ENCODE results near the gene MCOLN3. TPM values are rescaled to one million over a fixed set of nuclear protein-coding genes. Genes with fewer than 3 reads are reported as not detected.

Gene MCOLN3
- total and polyA plus RNA-seq, 2 of the 4 experiments (the other 2 are of a cell fraction): 0.03 TPM; not detected in 1

DNA sequence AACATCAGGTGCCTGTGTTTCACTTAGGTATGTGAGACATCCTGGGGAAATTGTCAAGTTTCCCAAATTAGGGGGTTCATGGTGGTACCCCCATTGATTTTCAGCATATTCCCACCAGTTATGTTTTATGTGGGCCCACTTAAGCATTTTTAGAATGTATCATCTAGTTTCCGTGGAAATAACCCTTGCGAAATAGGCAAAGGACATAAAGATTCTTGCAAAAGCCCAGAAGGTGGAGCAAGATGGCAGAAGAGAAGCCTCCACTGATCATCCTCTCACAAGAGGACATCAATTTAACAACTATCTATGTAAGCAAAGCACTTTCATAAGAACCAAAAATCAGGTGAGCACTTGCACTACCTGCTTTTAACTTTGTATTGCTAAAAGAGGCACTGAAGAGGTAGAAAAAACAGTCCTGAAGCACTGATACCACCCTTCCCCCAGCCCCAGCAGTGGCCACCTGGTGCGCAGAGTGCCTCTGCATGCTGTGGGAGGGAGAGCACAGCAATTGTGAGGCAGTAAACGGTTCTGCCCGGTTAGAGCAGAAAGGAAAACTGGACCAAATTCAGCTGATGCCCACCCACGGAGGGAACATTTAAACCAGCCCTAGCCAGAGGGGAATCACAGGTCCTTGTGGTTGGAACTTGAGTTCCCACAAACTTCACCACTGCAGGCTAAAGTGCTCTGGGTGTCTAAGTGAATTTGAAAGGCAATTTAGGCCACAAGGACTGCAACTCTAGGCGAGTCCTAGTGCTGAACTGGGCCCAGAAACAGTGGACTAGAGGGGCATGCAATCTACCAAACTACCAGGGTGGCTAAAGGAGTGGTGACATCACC lies 74.6 kb downstream of the MCOLN3 start:
- CTCF ChIA-PET: no interaction called here

More for the DNA sequence above, 74.6 kb downstream of the MCOLN3 start:
- H3K27ac ChIP-seq (ENCODE audit: insufficient read depth, low read length): no peak overlapping the region
- dilution Hi-C loops (cut with HindIII; ENCODE audit: low sequenced_read_pairs, unreplicated experiment): no loop called here
- H2BK5ac ChIP-seq (ENCODE audit: low read depth, low read length, poor library complexity, severe bottlenecking): no peak overlapping the region
- no TSS peak for BruUV-seq (replicated peaks)
- H3K9me3 ChIP-seq (ENCODE audit: control insufficient read depth, insufficient read depth, low read length): no peaks in the 10 kb centered on the region
- no peak overlapping the region for H3K56ac ChIP-seq (ENCODE audit: extremely low read depth, insufficient read depth, low read length)
- H3K18ac ChIP-seq (ENCODE audit: low read depth, low read length): no peak overlapping the region
- H4K20me1 ChIP-seq (ENCODE audit: insufficient read depth, low read length): no peaks in the 10 kb centered on the region
- no peak overlapping the region for H3K23ac ChIP-seq (ENCODE audit: low read depth, low read length)
- no peak overlapping the region for H3K4me2 ChIP-seq (ENCODE audit: low read depth, low read length)
- H2BK15ac ChIP-seq (ENCODE audit: low read depth, low read length): no peak overlapping the region
- no peak overlapping the region for H3K4me3 ChIP-seq (ENCODE audit: insufficient read depth, low read depth, low read length)
- no peak overlapping the region for H4K91ac ChIP-seq (ENCODE audit: insufficient read depth, low read depth, low read length)
- intact Hi-C loops (cut with micrococcal nuclease): no loop called here
- H3K14ac ChIP-seq (replicated peaks; ENCODE audit: low read depth, low read length): no peak overlapping the region
- no peak overlapping the region for H2AK9ac ChIP-seq (replicated peaks; ENCODE audit: low read depth, low read length, poor library complexity)
- H3K4ac ChIP-seq (ENCODE audit: low read depth, low read length): no peak overlapping the region
- H3K27me3 ChIP-seq (ENCODE audit: control insufficient read depth, insufficient read depth, low read length): peaks cover under 1% of the 10 kb centered on the region; the same call in 1 of the 2 replicates
- no peak for ATAC-seq (ENCODE audit: low read depth)
- no peaks in the 10 kb centered on the region for H3K9me1 ChIP-seq (ENCODE audit: insufficient read depth, low read length)
- in situ Hi-C loops (cut with MboI; ENCODE audit: low sequenced_read_pairs): no loop called here
- H2BK20ac ChIP-seq (ENCODE audit: low read depth, low read length): no peak overlapping the region
- no peak for DNase-seq
- no peak overlapping the region for H2AFZ ChIP-seq (replicated peaks; ENCODE audit: low read length, poor library complexity)
- no peak overlapping the region for H2AK5ac ChIP-seq (ENCODE audit: low read depth, low read length)
- no peak overlapping the region for H3K9ac ChIP-seq (ENCODE audit: low read depth, low read length)
- H2BK120ac ChIP-seq (ENCODE audit: low read depth, low read length): no peak overlapping the region
- no peak overlapping the region for H4K8ac ChIP-seq (ENCODE audit: low read depth in 2 of 2, low read length in 2 of 2)
- H4K5ac ChIP-seq (ENCODE audit: low read depth, low read length): no peak overlapping the region
- POLR2A ChIA-PET (ENCODE audit: unreplicated experiment): no interaction called here
- H3K79me1 ChIP-seq (ENCODE audit: low read depth in 1 of 2, low read length in 2 of 2): no peaks in the 10 kb centered on the region
- H3K36me3 ChIP-seq (ENCODE audit: control insufficient read depth, insufficient read depth, low read length): no peaks in the 10 kb centered on the region
- TF ChIP-seq CEBPB (IDR thresholded peaks at IDR 0.05; ENCODE audit: low read depth, low read length): peak; percentile 70
- TF ChIP-seq MAFK (IDR thresholded peaks at IDR 0.05; ENCODE audit: low read depth, low read length): no peak
- TF ChIP-seq FOS (IDR thresholded peaks at IDR 0.05; ENCODE audit: low read depth, low read length): no peak
- no peak for TF ChIP-seq SMC3 (IDR thresholded peaks at IDR 0.05; ENCODE audit: low read depth, low read length)
- TF ChIP-seq, protein P1, sequence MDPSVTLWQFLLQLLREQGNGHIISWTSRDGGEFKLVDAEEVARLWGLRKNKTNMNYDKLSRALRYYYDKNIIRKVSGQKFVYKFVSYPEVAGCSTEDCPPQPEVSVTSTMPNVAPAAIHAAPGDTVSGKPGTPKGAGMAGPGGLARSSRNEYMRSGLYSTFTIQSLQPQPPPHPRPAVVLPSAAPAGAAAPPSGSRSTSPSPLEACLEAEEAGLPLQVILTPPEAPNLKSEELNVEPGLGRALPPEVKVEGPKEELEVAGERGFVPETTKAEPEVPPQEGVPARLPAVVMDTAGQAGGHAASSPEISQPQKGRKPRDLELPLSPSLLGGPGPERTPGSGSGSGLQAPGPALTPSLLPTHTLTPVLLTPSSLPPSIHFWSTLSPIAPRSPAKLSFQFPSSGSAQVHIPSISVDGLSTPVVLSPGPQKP (IDR thresholded peaks at IDR 0.05; ENCODE audit: borderline replicate concordance, low read depth, low read length): no peak
- 64% methylated on average over 3 of the region's 7 CpGs; no CpG with 5 or more reads in 1 of the 2 experiments for WGBS, 2 experiments (ENCODE audit: extremely low coverage in 2 of 2, insufficient read length in 1 of 2)
- H3K4me1 ChIP-seq (ENCODE audit: control insufficient read depth, insufficient read depth, low read length): no peaks in the 10 kb centered on the region

Data from IMR-90 (cell line).